ENCODE measurements around the gene PLAAT2.
"Not testable (repeated sequence)": the region's sequence is repeated elsewhere in the genome, so short reads cannot be mapped to it uniquely, and the experiment has no call there.

The PLAAT2 gene

GRCh38 chr11:63552921-63553320, 10.3 kb downstream of the PLAAT2 start:
- in situ Hi-C loops (cut with HindIII; ENCODE audit: low pct_unique_long_range_greater_than_20kb, low sequenced_read_pairs) = no loop called here
- no peak for DNase-seq (ENCODE audit: low read depth in 1 of 2, low spot score in 1 of 2)
- TF ChIP-seq JUND (IDR thresholded peaks at IDR 0.05; ENCODE audit: low read depth) = no peak

GRCh38 chr11:63551889-63552266, 11.3 kb downstream of the PLAAT2 start:
- in situ Hi-C loops (cut with HindIII; ENCODE audit: low pct_unique_long_range_greater_than_20kb, low sequenced_read_pairs) = no loop called here
- no peak for TF ChIP-seq JUND (IDR thresholded peaks at IDR 0.05; ENCODE audit: low read depth)

GRCh38 chr11:63551091-63551888, 11.9 kb downstream of the PLAAT2 start:
- in situ Hi-C loops (cut with HindIII; ENCODE audit: low pct_unique_long_range_greater_than_20kb, low sequenced_read_pairs) = no loop called here
- DNase-seq (ENCODE audit: low read depth in 1 of 2, low spot score in 1 of 2) = no peak
- TF ChIP-seq JUND (IDR thresholded peaks at IDR 0.05; ENCODE audit: low read depth) = no peak

More at GRCh38 chr11:63551889-63552266, 11.3 kb downstream of the PLAAT2 start:
- DNase-seq (ENCODE audit: low read depth in 1 of 2, low spot score in 1 of 2) = no peak

GRCh38 chr11:63550156-63550700, 13.0 kb downstream of the PLAAT2 start:
- DNase-seq (ENCODE audit: low read depth in 1 of 2, low spot score in 1 of 2); in situ Hi-C loops (cut with HindIII; ENCODE audit: low pct_unique_long_range_greater_than_20kb, low sequenced_read_pairs): not testable (repeated sequence)

GRCh38 chr11:63549411-63549810, 13.8 kb downstream of the PLAAT2 start:
- no peak for TF ChIP-seq JUND (IDR thresholded peaks at IDR 0.05; ENCODE audit: low read depth)
- no peak for DNase-seq (ENCODE audit: low read depth in 1 of 2, low spot score in 1 of 2)
- in situ Hi-C loops (cut with HindIII; ENCODE audit: low pct_unique_long_range_greater_than_20kb, low sequenced_read_pairs) = no loop called here

- no peak for DNase-seq (ENCODE audit: low read depth in 1 of 2, low spot score in 1 of 2)
- in situ Hi-C loops (cut with HindIII; ENCODE audit: low pct_unique_long_range_greater_than_20kb, low sequenced_read_pairs) = no loop called here
- no peak for TF ChIP-seq JUND (IDR thresholded peaks at IDR 0.05; ENCODE audit: low read depth)
Measured at GRCh38 chr11:63548178-63548577, 15.0 kb downstream of the PLAAT2 start.

GRCh38 chr11:63547061-63547460, 16.1 kb downstream of the PLAAT2 start:
- in situ Hi-C loops (cut with HindIII; ENCODE audit: low pct_unique_long_range_greater_than_20kb, low sequenced_read_pairs) = no loop called here
- TF ChIP-seq JUND (IDR thresholded peaks at IDR 0.05; ENCODE audit: low read depth) = no peak
- no peak for DNase-seq (ENCODE audit: low read depth in 1 of 2, low spot score in 1 of 2)

- DNase-seq (ENCODE audit: low read depth in 1 of 2, low spot score in 1 of 2) = no peak
- in situ Hi-C loops (cut with HindIII; ENCODE audit: low pct_unique_long_range_greater_than_20kb, low sequenced_read_pairs) = no loop called here
- no peak for TF ChIP-seq JUND (IDR thresholded peaks at IDR 0.05; ENCODE audit: low read depth)
Measured at GRCh38 chr11:63543711-63544110, 19.5 kb downstream of the PLAAT2 start.

GRCh38 chr11:63542506-63542905, 20.7 kb downstream of the PLAAT2 start:
- DNase-seq (ENCODE audit: low read depth in 1 of 2, low spot score in 1 of 2); in situ Hi-C loops (cut with HindIII; ENCODE audit: low pct_unique_long_range_greater_than_20kb, low sequenced_read_pairs): not testable (repeated sequence)

GRCh38 chr11:63537293-63538101, 25.7 kb downstream of the PLAAT2 start:
- peak; percentile 16 to 41 for DNase-seq (ENCODE audit: low read depth in 1 of 2, low spot score in 1 of 2)
- in situ Hi-C loops (cut with HindIII; ENCODE audit: low pct_unique_long_range_greater_than_20kb, low sequenced_read_pairs) = no loop called here
- TF ChIP-seq JUND (IDR thresholded peaks at IDR 0.05; ENCODE audit: low read depth) = no peak

GRCh38 chr11:63536669-63537292, 26.4 kb downstream of the PLAAT2 start, which contains the start of gene PLAAT4:
TSS of gene PLAAT4 (plus strand) at chr11:63536808. CDS start at chr11:63536869, 61 bp downstream.
- in situ Hi-C loops (cut with HindIII; ENCODE audit: low pct_unique_long_range_greater_than_20kb, low sequenced_read_pairs) = no loop called here
- DNase-seq (ENCODE audit: low read depth in 1 of 2, low spot score in 1 of 2) = peak; percentile 41 to 62
- no peak for TF ChIP-seq JUND (IDR thresholded peaks at IDR 0.05; ENCODE audit: low read depth)

GRCh38 chr11:63535734-63536133, 27.4 kb downstream of the PLAAT2 start:
- TF ChIP-seq JUND (IDR thresholded peaks at IDR 0.05; ENCODE audit: low read depth) = no peak
- no peak for DNase-seq (ENCODE audit: low read depth in 1 of 2, low spot score in 1 of 2)
- in situ Hi-C loops (cut with HindIII; ENCODE audit: low pct_unique_long_range_greater_than_20kb, low sequenced_read_pairs) = no loop called here
